NCI-H2227 treated with DMSO at 0.1 percent for 48 hours (cell line): ENCODE measurements around the gene HENMT1.
"Not testable (repeated sequence)": the region's sequence is repeated elsewhere in the genome, so short reads cannot be mapped to it uniquely, and the experiment has no call there.

ENCODE experiments used
- DNase-seq: peaks from one replicate; lab custom pipeline; 2025; lab: John Stamatoyannopoulos, UW

Gene HENMT1

GRCh38 chr1:108661030-108661609 is at the start of gene HENMT1:
Gene HENMT1, minus strand, starts transcription at chr1:108661093. Its CDS starts 1,209 bp downstream, at chr1:108659884.
- peak; percentile 91 for DNase-seq

GRCh38 chr1:108708691-108709660 is 48.1 kb upstream of the HENMT1 start:
- no peak for DNase-seq

GRCh38 chr1:108706643-108707042 is 45.8 kb upstream of the HENMT1 start:
- DNase-seq: no peak

- DNase-seq: no peak
Observed at GRCh38 chr1:108704496-108704895, 43.6 kb upstream of the HENMT1 start.

- no peak for DNase-seq
Observed at GRCh38 chr1:108703939-108704338, 43.0 kb upstream of the HENMT1 start.

GRCh38 chr1:108702109-108702508 is 41.2 kb upstream of the HENMT1 start:
- not testable (repeated sequence) for DNase-seq

- DNase-seq: no peak
Observed at GRCh38 chr1:108701176-108701849, 40.4 kb upstream of the HENMT1 start.

- no peak for DNase-seq
Observed at GRCh38 chr1:108699375-108700332, 38.8 kb upstream of the HENMT1 start.

GRCh38 chr1:108695535-108695934 is 34.6 kb upstream of the HENMT1 start:
- no peak for DNase-seq

GRCh38 chr1:108692724-108693655 is 32.1 kb upstream of the HENMT1 start:
- DNase-seq: peak; percentile 11

GRCh38 chr1:108691942-108692723 is 31.2 kb upstream of the HENMT1 start, which contains the start of gene PRPF38B:
Gene PRPF38B, plus strand, starts transcription at chr1:108692310. Its CDS starts 282 bp downstream, at chr1:108692592.
- peak; percentile 95 for DNase-seq

- peak; percentile 57 for DNase-seq
Observed at GRCh38 chr1:108691128-108691941, 30.4 kb upstream of the HENMT1 start.

GRCh38 chr1:108686614-108687313 is 25.9 kb upstream of the HENMT1 start:
- DNase-seq: no peak

- no peak for DNase-seq
Observed at GRCh38 chr1:108685529-108685928, 24.6 kb upstream of the HENMT1 start.

GRCh38 chr1:108681701-108682100 is 20.8 kb upstream of the HENMT1 start:
- not testable (repeated sequence) for DNase-seq

GRCh38 chr1:108679586-108680213 is 18.8 kb upstream of the HENMT1 start:
- no peak for DNase-seq

GRCh38 chr1:108678706-108679105 is 17.8 kb upstream of the HENMT1 start:
- DNase-seq: no peak
